ENCODE results near the gene TAGLN3.

The TAGLN3 gene

DNA sequence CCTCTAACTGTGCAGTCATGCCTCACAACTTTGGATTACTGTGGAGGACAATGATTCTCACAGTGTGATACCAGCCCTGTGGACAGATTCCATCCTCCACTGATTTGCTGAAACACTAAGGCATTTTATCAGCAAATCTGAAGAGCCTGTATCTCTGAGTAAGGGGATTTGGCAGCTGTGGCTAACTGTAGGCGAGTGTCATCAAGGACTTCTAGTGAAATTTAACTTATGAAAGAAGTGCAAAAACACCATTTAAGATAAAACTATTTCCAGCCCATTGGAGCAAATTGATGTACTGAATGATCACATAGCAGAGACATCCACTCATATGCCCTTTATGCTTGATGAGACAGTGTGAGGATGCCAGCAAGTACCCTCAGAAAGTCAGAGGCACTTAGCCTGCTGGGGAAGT lies 22.0 kb downstream of the TAGLN3 start:
- no CpG with 5 or more reads among the region's 1 CpG for WGBS, 2 donors (ENCODE audit: extremely low coverage in 2 of 2, insufficient read length in 2 of 2, insufficient replicate concordance in 1 of 2)
- H3K27me3 ChIP-seq (ENCODE audit: control insufficient read depth in 3 of 3, insufficient read depth in 3 of 3, low read depth in 1 of 3, low read length in 3 of 3), result no peaks in the 10 kb centered on the region
- peak; percentile 40 for DNase-seq (ENCODE audit: low spot score)
- H3K14ac ChIP-seq (ENCODE audit: low read length), result no peak overlapping the region
- no peak overlapping the region for H3K18ac ChIP-seq (ENCODE audit: low read length)
- H2AK5ac ChIP-seq (ENCODE audit: low read depth, low read length), result no peak overlapping the region
- H2BK15ac ChIP-seq (ENCODE audit: low read length), result no peak overlapping the region
- no peak overlapping the region for H3K4me3 ChIP-seq (ENCODE audit: low read length in 2 of 2)
- no peak overlapping the region for H4K8ac ChIP-seq (ENCODE audit: low read depth, low read length)
- no peak overlapping the region for H3K4ac ChIP-seq (ENCODE audit: low read length)
- no peak overlapping the region for H2AFZ ChIP-seq (ENCODE audit: low read length)
- H3K36me3 ChIP-seq (replicated peaks in 1 of 2; ENCODE audit: control insufficient read depth in 2 of 2, insufficient read depth in 2 of 2, low read length in 2 of 2), result no peaks in the 10 kb centered on the region
- no peak overlapping the region for H2BK12ac ChIP-seq (ENCODE audit: low read length)
- H3K79me1 ChIP-seq (ENCODE audit: low read depth, low read length), result no peaks in the 10 kb centered on the region
- H3K9ac ChIP-seq (ENCODE audit: low read depth, low read length, poor library complexity), result no peak overlapping the region
- no peak overlapping the region for H3K4me2 ChIP-seq (ENCODE audit: insufficient read depth, low read length, poor library complexity, severe bottlenecking)
- H3K23ac ChIP-seq (ENCODE audit: low read depth, low read length, poor library complexity), result no peak overlapping the region
- peaks cover 2 to 5% of the 10 kb centered on the region in 2 donors for H3K4me1 ChIP-seq (ENCODE audit: control insufficient read depth in 2 of 2, insufficient read depth in 1 of 2, low read depth in 1 of 2, low read length in 2 of 2)
- H2BK120ac ChIP-seq (ENCODE audit: low read depth, low read length), result no peak overlapping the region
- H3K9me3 ChIP-seq (replicated peaks in 1 of 2; ENCODE audit: control insufficient read depth in 2 of 2, insufficient read depth in 1 of 2, low read depth in 1 of 2, low read length in 2 of 2), result no peaks in the 10 kb centered on the region
- no peak overlapping the region for H4K91ac ChIP-seq (ENCODE audit: low read depth, low read length, poor library complexity)
- H2BK5ac ChIP-seq (ENCODE audit: low read length), result no peak overlapping the region
- H3K27ac ChIP-seq (replicated peaks; ENCODE audit: low read length), result no peak overlapping the region

DNA sequence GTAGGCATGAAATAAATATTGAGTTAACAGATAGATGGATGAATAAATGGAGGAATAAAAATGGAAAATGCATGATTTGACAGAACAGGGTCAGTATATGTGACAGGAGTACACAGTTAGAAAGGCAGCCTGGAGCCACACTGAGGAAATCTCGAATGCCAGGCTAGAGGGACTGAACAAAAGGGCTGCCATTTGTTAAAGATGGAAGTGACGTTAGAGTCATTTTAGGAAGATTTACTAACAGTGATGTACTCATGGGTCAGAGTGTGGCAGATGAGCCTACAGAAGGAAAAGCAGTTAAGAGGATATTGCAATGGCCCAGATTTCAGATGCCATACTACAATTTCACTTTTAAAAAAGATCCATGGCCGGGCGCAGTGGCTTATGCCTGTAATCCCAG lies 28.4 kb downstream of the TAGLN3 start:
- H3K36me3 ChIP-seq (replicated peaks in 1 of 2; ENCODE audit: control insufficient read depth in 2 of 2, insufficient read depth in 2 of 2, low read length in 2 of 2), result no peaks in the 10 kb centered on the region
- H2AK5ac ChIP-seq (ENCODE audit: low read depth, low read length), result no peak overlapping the region
- no peak overlapping the region for H3K4me3 ChIP-seq (ENCODE audit: low read length in 2 of 2)
- H3K79me1 ChIP-seq (ENCODE audit: low read depth, low read length), result no peaks in the 10 kb centered on the region
- no peak overlapping the region for H2BK15ac ChIP-seq (ENCODE audit: low read length)
- no peak overlapping the region for H3K4ac ChIP-seq (ENCODE audit: low read length)
- WGBS, 2 donors (ENCODE audit: extremely low coverage in 2 of 2, insufficient read length in 2 of 2, insufficient replicate concordance in 1 of 2), result no CpG with 5 or more reads among the region's 4 CpGs
- DNase-seq (ENCODE audit: low spot score), result no peak
- no peak overlapping the region for H2BK120ac ChIP-seq (ENCODE audit: low read depth, low read length)
- H3K9ac ChIP-seq (ENCODE audit: low read depth, low read length, poor library complexity), result no peak overlapping the region
- no peak overlapping the region for H3K23ac ChIP-seq (ENCODE audit: low read depth, low read length, poor library complexity)
- H4K91ac ChIP-seq (ENCODE audit: low read depth, low read length, poor library complexity), result no peak overlapping the region
- no peak overlapping the region for H2AFZ ChIP-seq (ENCODE audit: low read length)
- H3K18ac ChIP-seq (ENCODE audit: low read length), result no peak overlapping the region
- H3K27me3 ChIP-seq (ENCODE audit: control insufficient read depth in 3 of 3, insufficient read depth in 3 of 3, low read depth in 1 of 3, low read length in 3 of 3), result no peaks in the 10 kb centered on the region
- H3K4me2 ChIP-seq (ENCODE audit: insufficient read depth, low read length, poor library complexity, severe bottlenecking), result no peak overlapping the region
- H3K4me1 ChIP-seq (ENCODE audit: control insufficient read depth in 2 of 2, insufficient read depth in 1 of 2, low read depth in 1 of 2, low read length in 2 of 2), result no peaks in the 10 kb centered on the region
- peaks cover under 1 to 2% of the 10 kb centered on the region in 2 donors for H3K9me3 ChIP-seq (replicated peaks in 1 of 2; ENCODE audit: control insufficient read depth in 2 of 2, insufficient read depth in 1 of 2, low read depth in 1 of 2, low read length in 2 of 2)
- H3K27ac ChIP-seq (replicated peaks; ENCODE audit: low read length), result no peak overlapping the region
- no peak overlapping the region for H2BK5ac ChIP-seq (ENCODE audit: low read length)
- H4K8ac ChIP-seq (ENCODE audit: low read depth, low read length), result no peak overlapping the region
- H2BK12ac ChIP-seq (ENCODE audit: low read length), result no peak overlapping the region
- H3K14ac ChIP-seq (ENCODE audit: low read length), result no peak overlapping the region

DNA sequence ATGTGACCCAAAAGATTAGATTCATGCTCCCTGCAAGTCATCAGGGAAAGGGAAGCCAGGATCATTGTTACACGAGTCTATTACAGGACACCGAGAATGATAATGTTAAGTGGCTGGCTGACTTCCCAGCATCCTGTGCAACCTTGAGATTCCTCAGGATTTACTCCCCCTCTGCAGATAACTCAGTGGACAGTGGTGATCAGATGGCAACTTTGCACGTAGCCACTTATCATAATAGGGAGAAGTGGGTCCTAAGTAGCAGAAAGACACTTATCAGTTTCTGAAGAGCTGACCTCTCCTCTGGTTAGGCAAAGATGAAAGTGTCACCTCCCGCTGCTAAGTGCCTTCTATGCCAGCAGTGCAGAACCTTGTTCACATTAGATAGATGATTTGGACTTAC lies 29.1 kb downstream of the TAGLN3 start:
- Histone ChIP-seq H3K36me3 (replicated peaks in 1 of 2; ENCODE audit: control insufficient read depth in 2 of 2, insufficient read depth in 2 of 2, low read length in 2 of 2) (no peaks in the 10 kb centered on the region), H3K4me2 (ENCODE audit: insufficient read depth, low read length, poor library complexity, severe bottlenecking) (no peak overlapping the region), H3K4me1 (ENCODE audit: control insufficient read depth in 2 of 2, insufficient read depth in 1 of 2, low read depth in 1 of 2, low read length in 2 of 2) (no peaks in the 10 kb centered on the region), H3K23ac (ENCODE audit: low read depth, low read length, poor library complexity) (no peak overlapping the region), H4K8ac (ENCODE audit: low read depth, low read length) (no peak overlapping the region), H3K9me3 (replicated peaks in 1 of 2; ENCODE audit: control insufficient read depth in 2 of 2, insufficient read depth in 1 of 2, low read depth in 1 of 2, low read length in 2 of 2) (peaks cover 2 to 3% of the 10 kb centered on the region in 2 donors), H2AK5ac (ENCODE audit: low read depth, low read length) (no peak overlapping the region), H3K18ac (ENCODE audit: low read length) (no peak overlapping the region), H3K79me1 (ENCODE audit: low read depth, low read length) (no peaks in the 10 kb centered on the region), H2BK120ac (ENCODE audit: low read depth, low read length) (no peak overlapping the region), H4K91ac (ENCODE audit: low read depth, low read length, poor library complexity) (no peak overlapping the region), H2BK5ac (ENCODE audit: low read length) (no peak overlapping the region), H3K27me3 (ENCODE audit: control insufficient read depth in 3 of 3, insufficient read depth in 3 of 3, low read depth in 1 of 3, low read length in 3 of 3) (no peaks in the 10 kb centered on the region), H3K4me3 (ENCODE audit: low read length in 2 of 2) (no peak overlapping the region), H3K4ac (ENCODE audit: low read length) (no peak overlapping the region), H3K14ac (ENCODE audit: low read length) (no peak overlapping the region), H2BK12ac (ENCODE audit: low read length) (no peak overlapping the region), H3K27ac (replicated peaks; ENCODE audit: low read length) (no peak overlapping the region), H3K9ac (ENCODE audit: low read depth, low read length, poor library complexity) (no peak overlapping the region), H2BK15ac (ENCODE audit: low read length) (no peak overlapping the region), H2AFZ (ENCODE audit: low read length) (no peak overlapping the region)
- no CpG with 5 or more reads among the region's 4 CpGs for WGBS, 2 donors (ENCODE audit: extremely low coverage in 2 of 2, insufficient read length in 2 of 2, insufficient replicate concordance in 1 of 2)
- no peak for DNase-seq (ENCODE audit: low spot score)

DNA sequence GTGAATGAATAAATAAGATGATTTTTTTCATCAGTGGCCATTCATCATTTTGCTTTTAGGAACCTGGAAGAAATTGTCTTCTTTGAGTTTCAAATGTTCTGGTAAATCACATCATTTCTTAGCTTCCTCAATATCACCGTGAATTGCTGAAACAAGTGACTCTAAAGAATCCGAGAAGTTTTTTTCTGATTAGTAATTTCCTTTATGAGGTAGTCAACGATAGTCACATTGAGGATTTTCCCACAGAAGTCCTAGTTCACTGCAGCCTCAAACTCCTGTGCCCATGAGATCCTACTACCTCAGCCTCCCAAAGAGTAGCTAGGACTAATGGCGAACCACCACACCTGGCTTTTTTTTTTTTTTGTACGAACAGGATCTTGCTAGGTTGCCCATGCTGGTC lies 32.2 kb downstream of the TAGLN3 start:
- no peak overlapping the region for H3K4me3 ChIP-seq (ENCODE audit: low read length in 2 of 2)

More for the DNA sequence above, 32.2 kb downstream of the TAGLN3 start:
- no peaks in the 10 kb centered on the region for H3K36me3 ChIP-seq (replicated peaks in 1 of 2; ENCODE audit: control insufficient read depth in 2 of 2, insufficient read depth in 2 of 2, low read length in 2 of 2)
- H3K4me2 ChIP-seq (ENCODE audit: insufficient read depth, low read length, poor library complexity, severe bottlenecking), result no peak overlapping the region
- no peak overlapping the region for H2AFZ ChIP-seq (ENCODE audit: low read length)
- H2BK12ac ChIP-seq (ENCODE audit: low read length), result no peak overlapping the region
- H3K79me1 ChIP-seq (ENCODE audit: low read depth, low read length), result no peaks in the 10 kb centered on the region
- H3K27ac ChIP-seq (replicated peaks; ENCODE audit: low read length), result no peak overlapping the region
- peaks cover 2 to 6% of the 10 kb centered on the region in 2 donors for H3K9me3 ChIP-seq (replicated peaks in 1 of 2; ENCODE audit: control insufficient read depth in 2 of 2, insufficient read depth in 1 of 2, low read depth in 1 of 2, low read length in 2 of 2)
- no peaks in the 10 kb centered on the region for H3K27me3 ChIP-seq (ENCODE audit: control insufficient read depth in 3 of 3, insufficient read depth in 3 of 3, low read depth in 1 of 3, low read length in 3 of 3)
- no CpG with 5 or more reads among the region's 5 CpGs for WGBS, 2 donors (ENCODE audit: extremely low coverage in 2 of 2, insufficient read length in 2 of 2, insufficient replicate concordance in 1 of 2)
- no peak overlapping the region for H4K91ac ChIP-seq (ENCODE audit: low read depth, low read length, poor library complexity)
- no peak overlapping the region for H3K23ac ChIP-seq (ENCODE audit: low read depth, low read length, poor library complexity)
- H2AK5ac ChIP-seq (ENCODE audit: low read depth, low read length), result no peak overlapping the region
- no peak overlapping the region for H3K9ac ChIP-seq (ENCODE audit: low read depth, low read length, poor library complexity)
- H3K18ac ChIP-seq (ENCODE audit: low read length), result no peak overlapping the region
- H3K14ac ChIP-seq (ENCODE audit: low read length), result no peak overlapping the region
- no peak overlapping the region for H2BK15ac ChIP-seq (ENCODE audit: low read length)
- no peak overlapping the region for H2BK5ac ChIP-seq (ENCODE audit: low read length)
- no peak overlapping the region for H2BK120ac ChIP-seq (ENCODE audit: low read depth, low read length)
- H3K4me1 ChIP-seq (ENCODE audit: control insufficient read depth in 2 of 2, insufficient read depth in 1 of 2, low read depth in 1 of 2, low read length in 2 of 2), result peaks cover 0 to 7% of the 10 kb centered on the region in 2 donors
- H4K8ac ChIP-seq (ENCODE audit: low read depth, low read length), result no peak overlapping the region
- H3K4ac ChIP-seq (ENCODE audit: low read length), result no peak overlapping the region
- DNase-seq (ENCODE audit: low spot score), result no peak
